ENCODE data around the gene HPCAL1. TPM values are rescaled to one million over a fixed set of nuclear protein-coding genes. Genes with fewer than 3 reads are reported as not detected.

The HPCAL1 gene
- total and polyA plus RNA-seq, 2 donors (not counting 1 experiment from before 2014, with no cell fraction given), result 60.3 to 65.1 TPM

DNA sequence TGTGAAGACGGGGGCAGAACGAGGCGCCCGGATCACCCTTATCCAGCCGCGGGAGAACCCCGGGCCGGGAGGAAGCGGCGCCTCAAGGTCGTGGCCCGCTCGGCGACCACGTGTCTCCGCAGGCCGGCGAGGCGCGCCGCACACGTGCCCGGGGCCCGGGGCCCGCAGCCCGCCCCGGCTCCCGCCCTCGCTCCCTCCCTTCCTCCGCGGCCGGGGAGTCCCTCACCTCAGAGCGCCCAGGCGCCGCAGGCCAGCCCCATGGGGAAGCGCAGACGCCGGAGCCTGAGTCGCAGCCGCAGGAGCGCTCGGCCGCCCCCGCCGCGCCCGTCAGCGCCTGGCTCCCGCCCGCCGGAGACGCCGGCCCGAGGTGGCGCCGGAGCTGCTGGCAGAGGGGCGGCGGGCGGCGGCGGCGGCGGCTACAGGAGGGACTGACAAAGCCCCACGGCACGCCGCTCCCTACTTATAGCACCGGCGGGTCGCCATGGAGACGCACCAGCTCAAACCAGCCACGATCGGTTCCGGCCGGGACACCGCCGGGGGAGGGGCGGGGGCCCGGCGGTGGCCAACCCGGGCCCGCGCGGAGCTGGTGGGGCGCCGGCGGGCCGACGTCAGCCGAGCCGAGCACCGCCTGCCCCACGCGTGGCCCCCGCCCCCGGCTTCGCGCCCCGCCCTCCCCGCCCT is 145.3 kb downstream of the HPCAL1 start, which contains the start of gene ODC1:
Gene ODC1, minus strand, starts transcription at position 433 of the 681 bp plus-strand sequence. CDS start 3,295 bp downstream, outside the sequence.
- no peaks in the 10 kb centered on the region for H3K27me3 ChIP-seq (replicated peaks in 1 of 4; ENCODE audit: control extremely low read depth in 1 of 4, control insufficient read depth in 3 of 4, insufficient read depth in 4 of 4, low read length in 3 of 4)
- H3K4me3 ChIP-seq (ENCODE audit: control extremely low read depth in 1 of 5, extremely low read depth in 1 of 5, insufficient read depth in 1 of 5, low read depth in 2 of 5, low read length in 4 of 5), result peak within 1 kb of the TSS; percentile 58 to 87 (median 63)
- intact Hi-C loops (cut with micrococcal nuclease), result loop anchor here (1.0 to 10.0 kb wide), 12 partner anchors 45 to 1307 kb away; partner anchors contain the start of genes ADAM17, CPSF3, ITGB1BP1 and KLF11
- Mint-ChIP-seq H3K4me3 (peak within 1 kb of the TSS; percentile 91), H3K4me1 (peaks cover 40% of the 10 kb centered on the region), H3K27ac (peak within 1 kb of the TSS; percentile 85), H3K27me3 (no peaks in the 10 kb centered on the region), H3K9me3 (ENCODE audit: insufficient read depth) (no peaks in the 10 kb centered on the region)
- peaks cover 0 to 5% (median 0%) of the 10 kb centered on the region in 3 donors for H3K9me3 ChIP-seq (ENCODE audit: control extremely low read depth in 1 of 3, control insufficient read depth in 2 of 3, insufficient read depth in 1 of 3, low read length in 2 of 3)
- peaks cover 6 to 19% of the 10 kb centered on the region in 2 experiments for H3K36me3 ChIP-seq (replicated peaks in 1 of 2; ENCODE audit: control extremely low read depth in 1 of 2, control insufficient read depth in 1 of 2, extremely low read depth in 1 of 2, insufficient read depth in 2 of 2, low read length in 1 of 2)
- ChIA-PET CTCF (interaction anchor here (0.7 to 6.9 kb wide), 11 partner anchors 9 to 464 kb away, joined by 3 to 95 read pairs (median 4); partner anchors contain the start of genes HPCAL1, KLF11 and RRM2), POLR2A (interaction anchor here (0.6 to 4.2 kb wide), 9 partner anchors 9 to 146 kb away, joined by 3 to 34 read pairs (median 3); partner anchors contain the start of gene HPCAL1)
- under 1% methylated on average over 99 of the region's 99 CpGs for WGBS (ENCODE audit: insufficient coverage)
- H3K4me2 ChIP-seq (replicated peaks; ENCODE audit: low read depth, low read length, poor library complexity, severe bottlenecking), result peak within 1 kb of the TSS; percentile 86
- peaks cover 44 to 57% of the 10 kb centered on the region in 2 donors for H3K4me1 ChIP-seq (ENCODE audit: control insufficient read depth in 2 of 2, insufficient read depth in 2 of 2, low read length in 2 of 2)
- peaks cover 46% of the 10 kb centered on the region for H3K79me2 ChIP-seq (ENCODE audit: control insufficient read depth, insufficient read depth, low read length)
- peak within 1 kb of the TSS; percentile 94 to 97 for H3K27ac ChIP-seq (ENCODE audit: low read length in 2 of 2)
- TF ChIP-seq, protein P1, sequence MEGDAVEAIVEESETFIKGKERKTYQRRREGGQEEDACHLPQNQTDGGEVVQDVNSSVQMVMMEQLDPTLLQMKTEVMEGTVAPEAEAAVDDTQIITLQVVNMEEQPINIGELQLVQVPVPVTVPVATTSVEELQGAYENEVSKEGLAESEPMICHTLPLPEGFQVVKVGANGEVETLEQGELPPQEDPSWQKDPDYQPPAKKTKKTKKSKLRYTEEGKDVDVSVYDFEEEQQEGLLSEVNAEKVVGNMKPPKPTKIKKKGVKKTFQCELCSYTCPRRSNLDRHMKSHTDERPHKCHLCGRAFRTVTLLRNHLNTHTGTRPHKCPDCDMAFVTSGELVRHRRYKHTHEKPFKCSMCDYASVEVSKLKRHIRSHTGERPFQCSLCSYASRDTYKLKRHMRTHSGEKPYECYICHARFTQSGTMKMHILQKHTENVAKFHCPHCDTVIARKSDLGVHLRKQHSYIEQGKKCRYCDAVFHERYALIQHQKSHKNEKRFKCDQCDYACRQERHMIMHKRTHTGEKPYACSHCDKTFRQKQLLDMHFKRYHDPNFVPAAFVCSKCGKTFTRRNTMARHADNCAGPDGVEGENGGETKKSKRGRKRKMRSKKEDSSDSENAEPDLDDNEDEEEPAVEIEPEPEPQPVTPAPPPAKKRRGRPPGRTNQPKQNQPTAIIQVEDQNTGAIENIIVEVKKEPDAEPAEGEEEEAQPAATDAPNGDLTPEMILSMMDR (IDR thresholded peaks at IDR 0.05), result no peak
- TF ChIP-seq EZH2 (IDR thresholded peaks at IDR 0.05; ENCODE audit: borderline replicate concordance, insufficient read depth, low read depth, low read length, poor library complexity, severe bottlenecking), result no peak
- H4K20me1 ChIP-seq (ENCODE audit: control insufficient read depth, insufficient read depth, low read length, poor library complexity, severe bottlenecking), result peaks cover 42% of the 10 kb centered on the region
- ATAC-seq (ENCODE audit: low read depth) (peak; percentile 80), DNase-seq (peak; percentile 98)
- H2AFZ ChIP-seq (ENCODE audit: insufficient read depth, low read depth, low read length, poor library complexity, severe bottlenecking), result peak within 1 kb of the TSS; percentile 79
- H3K9ac ChIP-seq (ENCODE audit: low read length), result peak within 1 kb of the TSS; percentile 78
